HEK293 (cell line): Measurements from ENCODE around the gene SMARCA1.

Experiments used
- FEZF1 ChIP-seq: fragments of 450-650 bp; formaldehyde crosslinking; IDR thresholded peaks from 2 replicates; pipeline ENCODE4 v1.5.1; 2016; ENCODE audit warnings: missing biosample characterization, missing genetic modification characterization
- GLI2 ChIP-seq: fragments of 450-650 bp; formaldehyde crosslinking; IDR thresholded peaks from 2 replicates; pipeline ENCODE4; 2017; ENCODE audit warnings: missing biosample characterization, missing genetic modification characterization, low read depth, borderline replicate concordance
- HOXC10 ChIP-seq: sonication (generic); formaldehyde crosslinking; IDR thresholded peaks from 2 replicates; pipeline ENCODE4 v1.8.1; 2023; ENCODE audit warnings: mild to moderate bottlenecking, missing genetic modification reagents
- KLF8 ChIP-seq: fragments of 450-650 bp; formaldehyde crosslinking; IDR thresholded peaks from 2 replicates; pipeline ENCODE4 v1.5.1; 2016; ENCODE audit warnings: missing biosample characterization, missing genetic modification characterization
- KLF9 ChIP-seq: fragments of 450-650 bp; formaldehyde crosslinking; IDR thresholded peaks from 2 replicates; pipeline ENCODE4 v1.5.1; 2016; ENCODE audit warnings: missing biosample characterization, missing genetic modification characterization, low read depth
- MYNN ChIP-seq: fragments of 450-650 bp; formaldehyde crosslinking; IDR thresholded peaks from 2 replicates; pipeline ENCODE4 v1.5.1; 2016; ENCODE audit warnings: missing biosample characterization, missing genetic modification characterization, borderline replicate concordance
- PRDM4 ChIP-seq: fragments of 450-650 bp; formaldehyde crosslinking; IDR thresholded peaks from 2 replicates; pipeline ENCODE4 v1.5.1; 2017; ENCODE audit warnings: missing biosample characterization, missing genetic modification characterization
- RBAK ChIP-seq: fragments of 450-650 bp; formaldehyde crosslinking; IDR thresholded peaks from 2 replicates; pipeline ENCODE4 v1.5.1; 2016; ENCODE audit warnings: missing biosample characterization, missing genetic modification characterization
- REST ChIP-seq: fragments of 450-650 bp; formaldehyde crosslinking; IDR thresholded peaks from 2 replicates; pipeline ENCODE4 v1.5.1; 2016; ENCODE audit warnings: missing biosample characterization, missing genetic modification characterization
- SP3 ChIP-seq: fragments of 450-650 bp; formaldehyde crosslinking; IDR thresholded peaks from 2 replicates; pipeline ENCODE4 v1.5.1; 2016; ENCODE audit warnings: missing biosample characterization, missing genetic modification characterization
- TRIM28 ChIP-seq: IDR thresholded peaks from 2 replicates; pipeline ENCODE4 v1.6.1; 2011; ENCODE audit warnings: low read length, control low read depth, borderline replicate concordance
- ZBTB11 ChIP-seq: fragments of 450-650 bp; formaldehyde crosslinking; conservative IDR thresholded peaks from 2 replicates; pipeline ENCODE4 v1.5.1; 2016; ENCODE audit warnings: low read depth, missing biosample characterization, missing genetic modification characterization
- ZBTB17 ChIP-seq: fragments of 450-650 bp; formaldehyde crosslinking; IDR thresholded peaks from 2 replicates; pipeline ENCODE4 v1.5.1; 2016; ENCODE audit warnings: missing biosample characterization, missing genetic modification characterization
- ZBTB44 ChIP-seq: fragments of 450-650 bp; IDR thresholded peaks from 2 replicates; pipeline ENCODE4 v1.5.1; 2018; ENCODE audit warnings: missing biosample characterization, mild to moderate bottlenecking, missing genetic modification characterization
- ZBTB48 ChIP-seq: fragments of 450-650 bp; formaldehyde crosslinking; IDR thresholded peaks from 2 replicates; pipeline ENCODE4 v1.5.1; 2016; ENCODE audit warnings: missing biosample characterization, missing genetic modification characterization
- ZNF132 ChIP-seq: fragments of 450-650 bp; formaldehyde crosslinking; IDR thresholded peaks from 2 replicates; pipeline ENCODE4 v1.5.1; 2017; ENCODE audit warnings: missing biosample characterization, missing genetic modification characterization, borderline replicate concordance
- ZNF488 ChIP-seq: fragments of 450-650 bp; formaldehyde crosslinking; IDR thresholded peaks from 2 replicates; pipeline ENCODE4 v1.5.1; 2016; ENCODE audit warnings: missing biosample characterization, missing genetic modification characterization
- ZNF580 ChIP-seq: fragments of 450-650 bp; formaldehyde crosslinking; IDR thresholded peaks from 2 replicates; pipeline ENCODE4 v1.5.1; 2016; ENCODE audit warnings: missing biosample characterization, missing genetic modification characterization
- ZNF623 ChIP-seq: fragments of 450-650 bp; formaldehyde crosslinking; IDR thresholded peaks from 2 replicates; pipeline ENCODE4 v1.5.1; 2016; ENCODE audit warnings: missing biosample characterization, missing genetic modification characterization
- ZNF791 ChIP-seq: fragments of 450-650 bp; formaldehyde crosslinking; IDR thresholded peaks from 2 replicates; pipeline ENCODE4 v1.5.1; 2016; ENCODE audit warnings: missing biosample characterization, missing genetic modification characterization
- ZSCAN30 ChIP-seq: fragments of 450-650 bp; IDR thresholded peaks from 2 replicates; pipeline ENCODE4 v1.5.1; 2018; ENCODE audit warnings: missing biosample characterization, mild to moderate bottlenecking, missing genetic modification characterization, moderate library complexity

Gene SMARCA1

GRCh38 chrX:129403974-129404669 lies 119.2 kb downstream of the SMARCA1 start (continued):
- TF ChIP-seq ZBTB11 (tag by site-specific recombination) (no peak), ZNF132 (tag by site-specific recombination) (no peak), ZNF488 (tag by site-specific recombination) (peak; percentile 41; the same call in 1 of the 2 replicates), ZNF791 (tag by site-specific recombination) (no peak), ZSCAN30 (tag by site-specific recombination) (peak; percentile 14; the same call in 1 of the 2 replicates), PRDM4 (tag by site-specific recombination) (peak; percentile 50; the same call in 1 of the 2 replicates), MYNN (tag by site-specific recombination) (no peak), ZBTB44 (tag by site-specific recombination) (peak; percentile 63; the same call in 1 of the 2 replicates), ZNF580 (tag by site-specific recombination) (peak; percentile 59), TRIM28 (peak; percentile 67; the same call in 1 of the 2 replicates), SP3 (tag by site-specific recombination) (no peak), RBAK (no peak), HOXC10 (CRISPR knock-in tag) (no peak), ZBTB17 (peak; percentile 48; the same call in 1 of the 2 replicates), ZBTB48 (tag by site-specific recombination) (no peak), FEZF1 (tag by site-specific recombination) (peak; percentile 98; the same call in 1 of the 2 replicates), REST (tag by site-specific recombination) (no peak), KLF9 (tag by site-specific recombination) (no peak), GLI2 (tag by site-specific recombination) (peak; percentile 32; the same call in 1 of the 2 replicates), KLF8 (tag by site-specific recombination) (0 out of 2 replicates have a peak, but pooled peaks have one; percentile 38), ZNF623 (tag by site-specific recombination) (no peak)
